Measurements from ENCODE around the gene ASTN2.

The ASTN2 gene

GRCh38 chr9:117188394-117188793, 226.5 kb downstream of the ASTN2 start:
- FAIRE-seq = no peak
- no peak for DNase-seq (ENCODE audit: insufficient read length, low spot score)

GRCh38 chr9:117187498-117187897, 227.4 kb downstream of the ASTN2 start:
- FAIRE-seq (no peak), DNase-seq (ENCODE audit: insufficient read length, low spot score) (no peak)

GRCh38 chr9:117184173-117184572, 230.7 kb downstream of the ASTN2 start:
- FAIRE-seq (no peak), DNase-seq (ENCODE audit: insufficient read length, low spot score) (no peak)

- FAIRE-seq = no peak
- DNase-seq (ENCODE audit: insufficient read length, low spot score) = no peak
Measured at GRCh38 chr9:117182046-117182445, 232.8 kb downstream of the ASTN2 start.

- DNase-seq (ENCODE audit: insufficient read length, low spot score) (no peak), FAIRE-seq (no peak)
Measured at GRCh38 chr9:117180896-117181445, 233.9 kb downstream of the ASTN2 start.

- DNase-seq (ENCODE audit: insufficient read length, low spot score) = no peak
- FAIRE-seq = no peak
Measured at GRCh38 chr9:117178596-117179375, 236.1 kb downstream of the ASTN2 start.

- no peak for DNase-seq (ENCODE audit: insufficient read length, low spot score)
- FAIRE-seq = no peak
Measured at GRCh38 chr9:117170567-117170966, 244.3 kb downstream of the ASTN2 start.

GRCh38 chr9:117169089-117169621, 245.7 kb downstream of the ASTN2 start:
- DNase-seq (ENCODE audit: insufficient read length, low spot score) (no peak), FAIRE-seq (no peak)

- FAIRE-seq = no peak
- DNase-seq (ENCODE audit: insufficient read length, low spot score) = no peak
Measured at GRCh38 chr9:117164512-117164911, 250.3 kb downstream of the ASTN2 start.

GRCh38 chr9:117160254-117160653, 254.6 kb downstream of the ASTN2 start:
- no peak for FAIRE-seq

GRCh38 chr9:117156771-117157535, 257.9 kb downstream of the ASTN2 start:
- DNase-seq (ENCODE audit: insufficient read length, low spot score) (no peak), FAIRE-seq (no peak)

More at GRCh38 chr9:117160254-117160653, 254.6 kb downstream of the ASTN2 start:
- no peak for DNase-seq (ENCODE audit: insufficient read length, low spot score)

GRCh38 chr9:117156144-117156688, 258.6 kb downstream of the ASTN2 start:
- DNase-seq (ENCODE audit: insufficient read length, low spot score) (no peak), FAIRE-seq (no peak)

GRCh38 chr9:117153021-117153420, 261.8 kb downstream of the ASTN2 start:
- FAIRE-seq = no peak
- DNase-seq (ENCODE audit: insufficient read length, low spot score) = no peak

GRCh38 chr9:117151716-117152115, 263.1 kb downstream of the ASTN2 start:
- DNase-seq (ENCODE audit: insufficient read length, low spot score) (no peak), FAIRE-seq (no peak)

- FAIRE-seq (no peak), DNase-seq (ENCODE audit: insufficient read length, low spot score) (no peak)
Measured at GRCh38 chr9:117149996-117150395, 264.9 kb downstream of the ASTN2 start.

- FAIRE-seq (no peak), DNase-seq (ENCODE audit: insufficient read length, low spot score) (no peak)
Measured at GRCh38 chr9:117145811-117146490, 268.9 kb downstream of the ASTN2 start.

GRCh38 chr9:117145081-117145480, 269.8 kb downstream of the ASTN2 start:
- DNase-seq (ENCODE audit: insufficient read length, low spot score) (no peak), FAIRE-seq (no peak)

GRCh38 chr9:117138231-117138630, 276.6 kb downstream of the ASTN2 start:
- FAIRE-seq (no peak), DNase-seq (ENCODE audit: insufficient read length, low spot score) (no peak)

- DNase-seq (ENCODE audit: insufficient read length, low spot score) = no peak
- no peak for FAIRE-seq
Measured at GRCh38 chr9:117136461-117136860, 278.4 kb downstream of the ASTN2 start.

GRCh38 chr9:117135501-117136098, 279.3 kb downstream of the ASTN2 start:
- DNase-seq (ENCODE audit: insufficient read length, low spot score) (no peak), FAIRE-seq (no peak)

Measured in HTR-8/SVneo (cell line).